ENCODE measurements around the gene MYCT1.
"Not testable (repeated sequence)": the region's sequence is repeated elsewhere in the genome, so short reads cannot be mapped to it uniquely, and the experiment has no call there.

MYCT1 gene, protein sequence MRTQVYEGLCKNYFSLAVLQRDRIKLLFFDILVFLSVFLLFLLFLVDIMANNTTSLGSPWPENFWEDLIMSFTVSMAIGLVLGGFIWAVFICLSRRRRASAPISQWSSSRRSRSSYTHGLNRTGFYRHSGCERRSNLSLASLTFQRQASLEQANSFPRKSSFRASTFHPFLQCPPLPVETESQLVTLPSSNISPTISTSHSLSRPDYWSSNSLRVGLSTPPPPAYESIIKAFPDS

GRCh38 chr6:152697634-152698033 is at the start of gene MYCT1:
TSS of gene MYCT1 (plus strand) at chr6:152697897. CDS start at chr6:152697903, 6 bp downstream.
- Histone ChIP-seq H3K4me3 (ENCODE audit: low read depth, low read length) (peak within 1 kb of the TSS; percentile 28), H2AFZ (ENCODE audit: low read length, unreplicated experiment) (peak within 1 kb of the TSS; percentile 26), H3K4me1 (ENCODE audit: control insufficient read depth, insufficient read depth, low read length, unreplicated experiment) (peaks cover 40% of the 10 kb centered on the region), H3K79me2 (ENCODE audit: control insufficient read depth, insufficient read depth, low read length, unreplicated experiment) (no peaks in the 10 kb centered on the region), H3K27ac (ENCODE audit: low read depth, low read length) (peak within 1 kb of the TSS; percentile 82), H3K36me3 (ENCODE audit: insufficient read depth, low read length) (no peaks in the 10 kb centered on the region), H3K27me3 (ENCODE audit: insufficient read depth, low read length) (no peaks in the 10 kb centered on the region)

DNA sequence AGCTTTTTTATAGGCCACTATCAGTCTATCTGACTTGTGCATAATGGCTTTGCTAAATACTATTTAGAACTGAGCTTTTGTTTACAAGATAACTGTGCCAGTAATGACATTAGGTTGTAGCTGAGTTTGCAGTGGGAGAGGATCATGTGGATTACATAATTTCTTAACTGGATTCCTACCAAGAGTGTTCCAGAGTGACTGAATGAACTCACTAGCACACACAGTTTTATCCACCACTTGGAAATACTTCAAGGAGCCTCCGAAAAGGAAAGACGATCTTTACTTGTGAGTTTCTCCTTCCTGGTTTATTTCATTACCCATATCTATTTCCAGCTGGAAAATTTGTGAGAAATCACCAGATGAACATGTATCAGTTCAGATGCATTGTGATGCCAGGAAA is 49.6 kb upstream of the MYCT1 start:
- H3K4me3 ChIP-seq (ENCODE audit: low read depth, low read length) = peak overlapping the region; percentile 12
- H2AFZ ChIP-seq (ENCODE audit: low read length, unreplicated experiment) = peak overlapping the region; percentile 87
- H3K79me2 ChIP-seq (ENCODE audit: control insufficient read depth, insufficient read depth, low read length, unreplicated experiment) = no peaks in the 10 kb centered on the region
- H3K27ac ChIP-seq (ENCODE audit: low read depth, low read length) = no peak overlapping the region
- H3K4me1 ChIP-seq (ENCODE audit: control insufficient read depth, insufficient read depth, low read length, unreplicated experiment) = no peaks in the 10 kb centered on the region
- no peaks in the 10 kb centered on the region for H3K36me3 ChIP-seq (ENCODE audit: insufficient read depth, low read length)
- no peaks in the 10 kb centered on the region for H3K27me3 ChIP-seq (ENCODE audit: insufficient read depth, low read length)

GRCh38 chr6:152651986-152652385 is 45.7 kb upstream of the MYCT1 start:
- no peak overlapping the region for H3K27ac ChIP-seq (ENCODE audit: low read depth, low read length)
- H3K4me1 ChIP-seq (ENCODE audit: control insufficient read depth, insufficient read depth, low read length, unreplicated experiment) = no peaks in the 10 kb centered on the region
- no peaks in the 10 kb centered on the region for H3K27me3 ChIP-seq (ENCODE audit: insufficient read depth, low read length)

DNA sequence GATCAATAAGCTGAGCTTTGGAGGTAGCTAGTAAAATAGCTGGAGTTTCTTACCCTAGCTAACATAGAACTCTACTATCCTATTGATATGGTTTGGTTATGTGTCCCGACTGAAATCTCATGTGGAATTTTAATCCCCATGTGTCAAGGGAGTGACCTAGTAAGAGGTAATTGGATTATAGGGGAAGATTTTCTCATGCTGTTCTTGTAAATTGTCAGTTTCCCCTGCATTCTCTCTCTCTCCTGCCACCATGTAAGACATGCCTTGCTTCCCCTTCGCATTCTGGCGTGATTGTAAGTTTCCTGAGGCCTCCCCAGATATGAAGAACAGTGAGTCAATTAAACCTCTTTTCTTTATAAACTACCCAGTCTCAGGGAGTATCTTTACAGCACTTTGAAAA is 35.9 kb upstream of the MYCT1 start:
- Histone ChIP-seq H3K36me3 (ENCODE audit: insufficient read depth, low read length) (no peaks in the 10 kb centered on the region), H3K79me2 (ENCODE audit: control insufficient read depth, insufficient read depth, low read length, unreplicated experiment) (no peaks in the 10 kb centered on the region), H2AFZ (ENCODE audit: low read length, unreplicated experiment) (no peak overlapping the region), H3K27me3 (ENCODE audit: insufficient read depth, low read length) (no peaks in the 10 kb centered on the region), H3K27ac (ENCODE audit: low read depth, low read length) (no peak overlapping the region), H3K4me1 (ENCODE audit: control insufficient read depth, insufficient read depth, low read length, unreplicated experiment) (no peaks in the 10 kb centered on the region), H3K4me3 (ENCODE audit: low read depth, low read length) (no peak overlapping the region)

More at GRCh38 chr6:152651986-152652385, 45.7 kb upstream of the MYCT1 start:
- Histone ChIP-seq H2AFZ (ENCODE audit: low read length, unreplicated experiment) (no peak overlapping the region), H3K4me3 (ENCODE audit: low read depth, low read length) (no peak overlapping the region), H3K36me3 (ENCODE audit: insufficient read depth, low read length) (no peaks in the 10 kb centered on the region), H3K79me2 (ENCODE audit: control insufficient read depth, insufficient read depth, low read length, unreplicated experiment) (no peaks in the 10 kb centered on the region)

DNA sequence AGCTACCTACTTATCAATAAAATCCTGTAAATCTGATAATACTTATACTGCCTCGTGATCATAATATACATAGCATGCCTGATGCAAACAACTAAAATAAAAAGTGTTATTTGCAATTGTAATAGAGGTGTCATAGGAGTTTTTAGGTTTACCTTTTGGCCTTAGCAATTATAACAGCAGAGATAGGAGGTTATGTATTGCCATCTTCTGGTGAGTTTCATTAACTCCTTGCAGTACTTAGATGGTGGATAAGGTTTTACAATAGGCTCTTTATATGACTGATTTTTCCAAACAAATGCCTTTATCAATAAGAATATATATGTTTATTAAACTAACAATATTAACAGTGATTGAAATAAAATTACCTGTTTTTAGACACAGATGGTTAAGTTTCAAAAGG is 27.8 kb upstream of the MYCT1 start:
- Histone ChIP-seq H3K4me1 (ENCODE audit: control insufficient read depth, insufficient read depth, low read length, unreplicated experiment) (peaks cover 24% of the 10 kb centered on the region), H3K4me3 (ENCODE audit: low read depth, low read length) (no peak overlapping the region), H3K36me3 (ENCODE audit: insufficient read depth, low read length) (no peaks in the 10 kb centered on the region), H3K27me3 (ENCODE audit: insufficient read depth, low read length) (no peaks in the 10 kb centered on the region), H3K27ac (ENCODE audit: low read depth, low read length) (no peak overlapping the region), H3K79me2 (ENCODE audit: control insufficient read depth, insufficient read depth, low read length, unreplicated experiment) (no peaks in the 10 kb centered on the region), H2AFZ (ENCODE audit: low read length, unreplicated experiment) (peak overlapping the region; percentile 81)

DNA sequence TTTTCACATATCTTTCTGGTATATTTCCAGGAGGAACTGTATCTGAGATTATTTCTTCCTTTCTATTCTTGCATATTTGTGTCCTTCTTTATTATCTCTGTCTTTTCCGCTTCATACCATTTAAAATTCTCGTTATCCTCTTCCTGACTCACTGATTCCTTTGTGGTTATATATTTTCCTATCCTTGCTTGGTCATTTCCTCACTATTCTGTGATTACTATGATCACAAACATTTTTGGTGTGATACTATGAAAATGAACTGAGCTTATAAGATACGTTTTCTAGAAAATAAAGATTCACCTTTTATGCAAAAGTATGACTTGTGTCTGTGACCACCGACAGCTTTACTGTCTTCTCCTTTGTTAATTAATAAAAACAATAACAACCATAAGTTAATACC is 26.5 kb upstream of the MYCT1 start:
- Histone ChIP-seq H3K27ac (ENCODE audit: low read depth, low read length) (peak overlapping the region; percentile 39), H3K27me3 (ENCODE audit: insufficient read depth, low read length) (no peaks in the 10 kb centered on the region)

DNA sequence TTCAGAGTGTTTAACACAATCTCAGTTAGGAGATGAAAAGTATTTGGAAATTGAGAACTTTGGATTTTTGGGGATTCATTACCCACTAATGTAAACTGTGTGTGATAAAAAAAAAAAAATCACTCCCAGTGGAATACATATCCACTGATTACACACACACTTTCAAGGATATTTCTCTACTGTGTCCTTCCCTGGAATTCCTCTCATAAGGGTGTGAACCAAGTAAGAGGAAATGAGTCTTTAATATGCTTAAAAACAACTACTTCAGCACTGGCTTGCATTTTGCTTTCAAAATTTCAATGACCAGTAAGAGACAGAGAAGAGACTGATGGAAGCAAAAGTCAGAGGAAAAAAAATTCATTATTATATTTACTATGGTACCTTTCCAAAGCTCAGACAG is 24.5 kb upstream of the MYCT1 start:
- H3K36me3 ChIP-seq (ENCODE audit: insufficient read depth, low read length) = no peaks in the 10 kb centered on the region
- H3K27ac ChIP-seq (ENCODE audit: low read depth, low read length) = peak overlapping the region; percentile 16; the same call in 1 of the 2 replicates
- no peak overlapping the region for H3K4me3 ChIP-seq (ENCODE audit: low read depth, low read length)
- peak overlapping the region; percentile 4 for H2AFZ ChIP-seq (ENCODE audit: low read length, unreplicated experiment)
- no peaks in the 10 kb centered on the region for H3K79me2 ChIP-seq (ENCODE audit: control insufficient read depth, insufficient read depth, low read length, unreplicated experiment)
- H3K4me1 ChIP-seq (ENCODE audit: control insufficient read depth, insufficient read depth, low read length, unreplicated experiment) = peaks cover 24% of the 10 kb centered on the region
- H3K27me3 ChIP-seq (ENCODE audit: insufficient read depth, low read length) = no peaks in the 10 kb centered on the region

More for the DNA sequence above, 26.5 kb upstream of the MYCT1 start:
- peak overlapping the region; percentile 51; the same call in 1 of the 2 replicates for H3K4me3 ChIP-seq (ENCODE audit: low read depth, low read length)
- H2AFZ ChIP-seq (ENCODE audit: low read length, unreplicated experiment) = peak overlapping the region; percentile 81
- H3K36me3 ChIP-seq (ENCODE audit: insufficient read depth, low read length) = no peaks in the 10 kb centered on the region
- peaks cover 24% of the 10 kb centered on the region for H3K4me1 ChIP-seq (ENCODE audit: control insufficient read depth, insufficient read depth, low read length, unreplicated experiment)
- H3K79me2 ChIP-seq (ENCODE audit: control insufficient read depth, insufficient read depth, low read length, unreplicated experiment) = no peaks in the 10 kb centered on the region

- H2AFZ ChIP-seq (ENCODE audit: low read length, unreplicated experiment) = no peak overlapping the region
- H3K79me2 ChIP-seq (ENCODE audit: control insufficient read depth, insufficient read depth, low read length, unreplicated experiment) = no peaks in the 10 kb centered on the region
- no peak overlapping the region for H3K4me3 ChIP-seq (ENCODE audit: low read depth, low read length)
- no peak overlapping the region for H3K27ac ChIP-seq (ENCODE audit: low read depth, low read length)
- H3K36me3 ChIP-seq (ENCODE audit: insufficient read depth, low read length) = no peaks in the 10 kb centered on the region
- H3K4me1 ChIP-seq (ENCODE audit: control insufficient read depth, insufficient read depth, low read length, unreplicated experiment) = no peaks in the 10 kb centered on the region
- no peaks in the 10 kb centered on the region for H3K27me3 ChIP-seq (ENCODE audit: insufficient read depth, low read length)
Observed at GRCh38 chr6:152680151-152680550, 17.5 kb upstream of the MYCT1 start.

DNA sequence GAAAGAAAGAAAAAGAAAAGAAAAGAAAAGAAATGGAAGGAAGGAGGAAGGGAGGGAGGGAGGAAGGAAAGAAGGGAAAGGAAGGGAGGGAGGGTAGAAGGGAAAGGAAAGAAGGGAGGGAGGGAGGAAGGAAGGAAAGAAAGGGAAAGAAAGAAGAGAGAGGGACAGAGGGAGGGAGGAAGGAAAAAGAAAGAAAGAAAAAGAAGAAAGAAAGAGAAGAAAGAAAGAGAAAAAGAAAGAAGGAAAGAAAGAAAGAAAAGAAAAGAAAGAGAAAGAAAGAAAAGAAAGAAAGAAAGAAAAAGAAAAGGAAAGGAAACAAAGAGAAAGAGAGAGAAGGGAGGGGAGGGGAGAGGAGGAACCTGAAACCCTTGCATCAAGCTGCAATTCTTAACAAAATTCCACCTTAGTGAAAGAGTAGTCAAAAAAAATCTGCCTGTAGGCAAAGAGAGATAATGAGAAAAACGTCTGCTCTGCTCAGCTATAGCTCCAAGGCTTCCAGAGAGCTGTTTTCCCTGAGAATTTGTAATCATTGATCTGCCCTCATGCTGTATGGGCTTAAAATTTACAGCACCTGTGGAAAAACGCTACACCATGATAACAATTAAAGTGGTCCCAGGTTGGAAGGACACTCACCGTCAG is 16.7 kb upstream of the MYCT1 start:
- Histone ChIP-seq H3K4me3 (ENCODE audit: low read depth, low read length) (no peak overlapping the region), H3K79me2 (ENCODE audit: control insufficient read depth, insufficient read depth, low read length, unreplicated experiment) (no peaks in the 10 kb centered on the region), H3K27me3 (ENCODE audit: insufficient read depth, low read length) (no peaks in the 10 kb centered on the region), H3K4me1 (ENCODE audit: control insufficient read depth, insufficient read depth, low read length, unreplicated experiment) (no peaks in the 10 kb centered on the region), H2AFZ (ENCODE audit: low read length, unreplicated experiment) (no peak overlapping the region), H3K27ac (ENCODE audit: low read depth, low read length) (no peak overlapping the region), H3K36me3 (ENCODE audit: insufficient read depth, low read length) (no peaks in the 10 kb centered on the region)

GRCh38 chr6:152682141-152682540 is 15.6 kb upstream of the MYCT1 start:
- Histone ChIP-seq H2AFZ (ENCODE audit: low read length, unreplicated experiment) (no peak overlapping the region), H3K4me3 (ENCODE audit: low read depth, low read length) (no peak overlapping the region), H3K4me1 (ENCODE audit: control insufficient read depth, insufficient read depth, low read length, unreplicated experiment) (no peaks in the 10 kb centered on the region), H3K36me3 (ENCODE audit: insufficient read depth, low read length) (no peaks in the 10 kb centered on the region), H3K27ac (ENCODE audit: low read depth, low read length) (no peak overlapping the region), H3K79me2 (ENCODE audit: control insufficient read depth, insufficient read depth, low read length, unreplicated experiment) (no peaks in the 10 kb centered on the region), H3K27me3 (ENCODE audit: insufficient read depth, low read length) (no peaks in the 10 kb centered on the region)

GRCh38 chr6:152682935-152683334 is 14.8 kb upstream of the MYCT1 start:
- H3K4me1 ChIP-seq (ENCODE audit: control insufficient read depth, insufficient read depth, low read length, unreplicated experiment); H3K36me3 ChIP-seq (ENCODE audit: insufficient read depth, low read length); H3K27me3 ChIP-seq (ENCODE audit: insufficient read depth, low read length); H2AFZ ChIP-seq (ENCODE audit: low read length, unreplicated experiment); H3K4me3 ChIP-seq (ENCODE audit: low read depth, low read length); H3K27ac ChIP-seq (ENCODE audit: low read depth, low read length); H3K79me2 ChIP-seq (ENCODE audit: control insufficient read depth, insufficient read depth, low read length, unreplicated experiment): not testable (repeated sequence)
